Epidermal melanocyte (primary cell): Measurements from ENCODE around the gene B3GALT4.
"Not testable (repeated sequence)": the region's sequence is repeated elsewhere in the genome, so short reads cannot be mapped to it uniquely, and the experiment has no call there.

Source experiments
- DNase-seq: peaks from one replicate; pipeline ENCODE4 v3.0.0; 2011; ENCODE audit warnings: low spot score; ENCODE audit not compliant: insufficient read length

The B3GALT4 gene

GRCh38 chr6:33276864-33277662 is at the start of gene B3GALT4:
TSS of gene B3GALT4 (plus strand) at chr6:33277123. CDS start at chr6:33277420, 297 bp downstream.
- peak; percentile 59 for DNase-seq

- DNase-seq, result no peak
These were observed 41.7 kb upstream of the B3GALT4 start for GRCh38 chr6:33235221-33235634.

- no peak for DNase-seq
These were observed 40.6 kb upstream of the B3GALT4 start for GRCh38 chr6:33236328-33236727.

- DNase-seq, result no peak
These were observed 40.1 kb upstream of the B3GALT4 start for GRCh38 chr6:33236852-33237251.

- DNase-seq, result no peak
These were observed 39.2 kb upstream of the B3GALT4 start for GRCh38 chr6:33237741-33238140.

- no peak for DNase-seq
These were observed 35.0 kb upstream of the B3GALT4 start for GRCh38 chr6:33241968-33242367.

- DNase-seq, result no peak
These were observed 33.4 kb upstream of the B3GALT4 start for GRCh38 chr6:33243476-33243875.

GRCh38 chr6:33247977-33248642 is 28.8 kb upstream of the B3GALT4 start:
- peak; percentile 59 for DNase-seq

GRCh38 chr6:33248643-33248931 is 28.3 kb upstream of the B3GALT4 start:
- DNase-seq, result no peak

GRCh38 chr6:33248932-33249731 is 27.8 kb upstream of the B3GALT4 start:
- DNase-seq, result peak; percentile 86

GRCh38 chr6:33249732-33250630 is 26.9 kb upstream of the B3GALT4 start:
- DNase-seq, result no peak

- no peak for DNase-seq
These were observed 26.2 kb upstream of the B3GALT4 start for GRCh38 chr6:33250731-33251130.

- no peak for DNase-seq
These were observed 25.4 kb upstream of the B3GALT4 start for GRCh38 chr6:33251395-33252012.

GRCh38 chr6:33252759-33253158 is 24.2 kb upstream of the B3GALT4 start:
- DNase-seq, result no peak

- no peak for DNase-seq
These were observed 22.3 kb upstream of the B3GALT4 start for GRCh38 chr6:33254591-33254990.

- no peak for DNase-seq
These were observed 17.9 kb upstream of the B3GALT4 start for GRCh38 chr6:33259032-33259431.

GRCh38 chr6:33262490-33262889 is 14.4 kb upstream of the B3GALT4 start:
- not testable (repeated sequence) for DNase-seq

GRCh38 chr6:33264015-33264414 is 12.9 kb upstream of the B3GALT4 start:
- DNase-seq, result no peak

- DNase-seq, result no peak
These were observed 5.8 kb upstream of the B3GALT4 start for GRCh38 chr6:33271117-33271467.

- DNase-seq, result peak; percentile 90
These were observed 5.3 kb upstream of the B3GALT4 start, which contains the start of the genes RPS18 and VPS52 for GRCh38 chr6:33271468-33272274. TSS of gene RPS18 (plus strand) at chr6:33272075. CDS start at chr6:33272120, 45 bp downstream. TSS of gene VPS52 (minus strand) at chr6:33271876. CDS start at chr6:33271675, 201 bp downstream.
